Measurements from ENCODE around the gene DTX4.

The DTX4 gene

DNA sequence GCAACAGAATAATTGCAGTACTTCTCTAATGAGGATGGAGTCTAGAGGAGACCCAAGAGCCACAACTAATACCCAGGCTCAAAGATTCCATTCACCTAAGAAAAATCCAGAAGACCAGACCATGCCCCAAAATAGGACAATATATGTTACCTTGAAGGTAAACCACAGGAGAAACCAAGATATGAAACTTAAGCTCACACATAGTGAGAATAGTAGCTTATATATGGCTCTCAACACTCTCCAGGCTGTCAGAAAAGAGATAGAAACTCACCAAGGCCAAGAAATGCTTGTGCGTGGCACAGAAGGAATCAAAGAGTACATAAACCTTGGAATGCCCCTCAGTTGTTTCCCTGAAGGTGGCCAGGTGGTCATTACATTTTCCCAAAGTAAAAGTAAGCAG, 20.2 kb upstream of the DTX4 start:
- ATAC-seq (replicated peaks) (no peak), DNase-seq (no peak)
- H3K27me3 Mint-ChIP-seq, result no peaks in the 10 kb centered on the region
- no peak overlapping the region for H3K4me3 Mint-ChIP-seq
- H3K4me1 Mint-ChIP-seq (ENCODE audit: low read depth in 2 of 2), result peaks cover 6 to 16% of the 10 kb centered on the region in 2 donors
- no peaks in the 10 kb centered on the region for H3K9me3 Mint-ChIP-seq
- H3K36me3 Mint-ChIP-seq (ENCODE audit: insufficient read depth), result peaks cover 17% of the 10 kb centered on the region
- peak overlapping the region; percentile 3 to 60 for H3K27ac Mint-ChIP-seq

DNA sequence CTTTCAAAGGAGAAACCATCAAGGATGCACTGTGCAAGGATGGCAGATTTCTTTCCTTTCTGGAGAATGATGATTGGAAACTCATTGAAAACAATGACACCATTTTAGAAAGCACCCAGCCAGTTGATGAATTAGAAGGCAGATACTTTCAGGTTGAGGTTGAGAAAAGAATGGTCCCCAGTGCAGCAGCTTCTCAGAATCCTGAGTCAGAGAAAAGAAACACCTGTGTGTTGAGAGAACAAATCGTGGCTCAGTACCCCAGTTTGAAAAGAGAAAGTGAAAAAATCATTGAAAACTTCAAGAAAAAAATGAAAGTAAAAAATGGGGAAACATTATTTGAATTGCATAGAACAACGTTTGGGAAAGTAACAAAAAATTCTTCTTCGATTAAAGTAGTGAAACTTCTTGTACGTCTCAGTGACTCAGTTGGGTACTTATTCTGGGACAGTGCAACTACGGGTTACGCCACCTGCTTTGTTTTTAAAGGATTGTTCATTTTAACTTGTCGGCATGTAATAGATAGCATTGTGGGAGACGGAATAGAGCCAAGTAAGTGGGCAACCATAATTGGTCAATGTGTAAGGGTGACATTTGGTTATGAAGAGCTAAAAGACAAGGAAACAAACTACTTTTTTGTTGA, 19.5 kb upstream of the DTX4 start:
- peak overlapping the region; percentile 0 to 60 for H3K4me3 Mint-ChIP-seq
- H3K9me3 Mint-ChIP-seq, result no peaks in the 10 kb centered on the region
- DNase-seq (no peak), ATAC-seq (replicated peaks) (no peak)
- H3K27me3 Mint-ChIP-seq, result no peaks in the 10 kb centered on the region
- peaks cover 6 to 13% of the 10 kb centered on the region in 2 donors for H3K4me1 Mint-ChIP-seq (ENCODE audit: low read depth in 2 of 2)
- peaks cover 16% of the 10 kb centered on the region for H3K36me3 Mint-ChIP-seq (ENCODE audit: insufficient read depth)
- H3K27ac Mint-ChIP-seq, result peak overlapping the region; percentile 3 to 60

DNA sequence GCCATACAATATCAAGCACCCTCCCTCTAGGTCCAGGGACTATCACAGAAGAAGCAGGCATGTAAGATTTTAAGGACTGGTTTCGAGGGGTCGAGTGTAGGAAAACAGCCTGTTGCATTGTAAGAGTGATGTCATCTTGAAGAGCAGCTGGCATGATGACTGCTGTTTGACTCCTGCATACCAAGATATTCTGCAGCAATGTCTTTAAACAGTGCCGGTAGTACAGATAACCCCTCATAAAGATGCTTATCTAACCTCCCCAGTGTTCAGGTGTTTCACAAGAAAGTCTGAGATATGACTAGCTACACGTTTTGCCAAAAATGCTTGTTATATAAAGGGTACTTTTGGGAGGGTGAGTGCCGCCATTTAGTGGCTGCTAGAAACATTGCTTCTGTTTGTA, 17.3 kb upstream of the DTX4 start:
- Mint-ChIP-seq H3K36me3 (ENCODE audit: insufficient read depth) (peaks cover 6% of the 10 kb centered on the region), H3K4me3 (no peak overlapping the region), H3K27ac (no peak overlapping the region), H3K4me1 (ENCODE audit: low read depth in 2 of 2) (peaks cover 6 to 9% of the 10 kb centered on the region in 2 donors), H3K9me3 (no peaks in the 10 kb centered on the region), H3K27me3 (no peaks in the 10 kb centered on the region)
- ATAC-seq (replicated peaks) (no peak), DNase-seq (no peak)

DNA sequence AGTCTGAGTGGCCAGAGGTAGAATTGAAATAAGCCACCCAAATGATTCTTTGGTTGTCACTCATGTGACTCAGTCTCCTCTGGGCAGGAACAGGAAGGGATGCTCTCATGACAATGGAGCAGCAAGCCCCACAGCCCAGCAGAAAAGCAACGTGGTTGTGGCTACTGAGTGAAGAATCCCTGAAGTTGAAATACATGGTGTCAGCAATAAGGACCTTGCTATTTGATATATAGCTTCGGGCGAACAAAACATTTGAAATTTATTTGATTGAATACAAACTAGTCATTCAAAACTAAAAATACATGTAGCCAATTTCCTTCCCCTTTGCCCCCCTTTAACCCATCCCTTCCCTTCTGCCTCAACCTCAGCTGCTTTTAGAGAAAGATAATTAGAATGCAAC, 14.5 kb upstream of the DTX4 start:
- no peak overlapping the region for H3K4me3 Mint-ChIP-seq
- ATAC-seq (replicated peaks) (no peak), DNase-seq (no peak)
- peaks cover 10 to 20% of the 10 kb centered on the region in 2 donors for H3K27me3 Mint-ChIP-seq
- H3K27ac Mint-ChIP-seq, result peak overlapping the region in 1 of 2 donors; percentile 64
- H3K4me1 Mint-ChIP-seq (ENCODE audit: low read depth in 2 of 2), result peaks cover 3 to 9% of the 10 kb centered on the region in 2 donors
- no peaks in the 10 kb centered on the region for H3K36me3 Mint-ChIP-seq (ENCODE audit: insufficient read depth)
- no peaks in the 10 kb centered on the region for H3K9me3 Mint-ChIP-seq

DNA sequence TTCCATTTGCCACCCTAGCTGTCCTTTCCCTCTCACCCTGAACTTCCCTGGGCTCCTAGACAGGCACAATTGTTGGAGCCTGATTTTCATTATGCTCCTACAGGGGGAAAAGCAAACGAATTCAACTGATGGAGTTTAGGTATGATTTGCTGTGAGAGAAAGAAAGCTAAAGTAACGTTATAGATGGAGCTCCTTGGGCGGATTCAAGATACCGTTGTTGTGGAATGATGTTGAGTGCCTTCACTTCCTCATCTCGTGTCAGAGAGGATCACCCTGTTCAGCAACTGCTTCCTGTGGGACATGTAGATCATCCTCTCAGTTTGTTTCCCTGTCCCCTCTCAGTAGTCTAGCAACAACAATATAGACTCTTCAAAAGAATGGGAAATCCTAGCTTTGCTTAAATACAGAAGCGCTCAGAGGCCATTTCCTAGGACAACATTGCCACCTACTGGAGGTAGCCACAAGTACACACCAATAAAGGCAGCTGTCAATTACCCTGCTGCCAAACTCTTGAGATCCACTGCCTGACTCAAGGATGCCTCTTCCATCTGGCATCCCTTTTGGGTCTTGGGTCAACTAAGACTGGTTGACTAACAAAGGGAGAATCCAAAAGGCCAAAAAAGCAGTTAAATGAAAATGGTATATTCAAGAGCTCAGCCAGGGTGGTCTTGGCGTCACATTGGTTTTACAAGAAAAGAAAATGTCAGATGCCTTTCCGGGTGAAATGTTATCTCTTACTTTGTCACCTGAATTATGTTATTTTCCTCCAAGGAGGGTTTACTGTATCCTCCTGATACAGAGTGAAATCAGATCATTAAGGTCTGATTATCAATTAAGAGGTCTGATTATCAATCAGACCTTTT, 13.5 kb upstream of the DTX4 start:
- Mint-ChIP-seq H3K9me3 (no peaks in the 10 kb centered on the region), H3K36me3 (ENCODE audit: insufficient read depth) (no peaks in the 10 kb centered on the region), H3K27me3 (peaks cover 12 to 30% of the 10 kb centered on the region in 2 donors), H3K4me1 (ENCODE audit: low read depth in 2 of 2) (peaks cover 0 to 9% of the 10 kb centered on the region in 2 donors), H3K27ac (no peak overlapping the region), H3K4me3 (no peak overlapping the region)
- peak; percentile 58 to 64 (median 62) for DNase-seq
- ATAC-seq (replicated peaks), result peak; percentile 97

DNA sequence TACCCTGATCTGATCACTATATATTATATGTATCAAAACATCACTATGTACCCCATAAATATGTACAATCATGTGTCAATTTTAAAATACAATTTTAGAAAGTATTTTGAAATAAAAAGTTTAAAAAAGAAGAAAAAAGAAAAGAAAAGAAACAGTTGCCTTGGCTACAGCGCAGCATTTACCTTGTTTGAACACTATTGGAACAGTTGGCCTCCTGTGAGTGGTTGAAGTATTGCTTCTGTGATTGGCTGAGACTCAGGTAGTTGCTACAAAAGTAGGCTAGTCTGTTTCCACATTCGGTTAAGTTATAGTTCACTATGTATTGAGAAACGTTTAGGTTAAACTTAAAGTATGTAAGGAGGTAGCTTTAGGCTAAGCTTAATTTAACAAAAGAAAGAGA, 7.9 kb upstream of the DTX4 start:
- H3K36me3 Mint-ChIP-seq (ENCODE audit: insufficient read depth), result no peaks in the 10 kb centered on the region
- no peaks in the 10 kb centered on the region for H3K9me3 Mint-ChIP-seq
- DNase-seq (no peak), ATAC-seq (replicated peaks) (no peak)
- H3K4me3 Mint-ChIP-seq, result no peak overlapping the region
- H3K27ac Mint-ChIP-seq, result no peak overlapping the region
- H3K27me3 Mint-ChIP-seq, result peaks cover 29 to 59% of the 10 kb centered on the region in 2 donors
- H3K4me1 Mint-ChIP-seq (ENCODE audit: low read depth in 2 of 2), result no peaks in the 10 kb centered on the region

DNA sequence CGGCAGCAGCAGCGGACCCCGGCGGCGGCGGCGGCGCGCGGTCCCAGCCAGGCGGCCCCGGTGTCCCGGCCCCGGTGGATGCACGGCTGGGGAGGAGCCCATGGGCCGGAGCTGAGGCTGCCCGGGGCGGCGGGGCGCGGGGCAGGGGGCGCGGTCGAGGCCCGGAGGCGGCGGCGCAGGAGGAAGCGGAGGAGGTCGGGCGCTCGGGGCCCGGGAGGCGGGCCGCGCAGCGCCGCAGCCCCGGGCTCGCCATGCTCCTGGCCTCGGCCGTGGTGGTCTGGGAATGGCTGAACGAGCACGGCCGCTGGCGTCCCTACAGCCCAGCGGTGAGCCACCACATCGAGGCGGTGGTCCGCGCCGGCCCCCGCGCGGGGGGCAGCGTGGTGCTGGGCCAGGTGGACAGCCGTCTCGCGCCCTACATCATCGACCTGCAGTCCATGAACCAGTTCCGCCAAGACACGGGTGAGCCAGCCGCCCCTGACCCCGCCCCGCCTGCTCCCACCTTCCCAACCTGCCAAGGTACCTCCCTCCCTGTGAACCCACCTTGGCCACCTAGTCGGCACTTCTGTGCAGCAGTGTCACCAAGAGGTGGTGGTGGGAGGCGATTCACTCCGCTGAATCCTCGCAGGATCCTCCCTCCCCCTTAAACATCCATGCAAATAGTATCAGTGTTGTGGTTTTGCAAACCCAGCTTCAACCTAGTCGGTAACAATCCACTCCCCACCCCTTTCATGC, 580 bp downstream of the DTX4 start:
- no peak for DNase-seq
- Mint-ChIP-seq H3K36me3 (ENCODE audit: insufficient read depth) (peaks cover 4% of the 10 kb centered on the region), H3K27me3 (peaks cover 6 to 7% of the 10 kb centered on the region in 2 donors), H3K4me3 (peak overlapping the region; percentile 88 to 89), H3K4me1 (ENCODE audit: low read depth in 2 of 2) (peaks cover 8 to 11% of the 10 kb centered on the region in 2 donors), H3K27ac (peak overlapping the region in 1 of 2 donors; percentile 62), H3K9me3 (no peaks in the 10 kb centered on the region)
- ATAC-seq (replicated peaks), result peak; percentile 19

DNA sequence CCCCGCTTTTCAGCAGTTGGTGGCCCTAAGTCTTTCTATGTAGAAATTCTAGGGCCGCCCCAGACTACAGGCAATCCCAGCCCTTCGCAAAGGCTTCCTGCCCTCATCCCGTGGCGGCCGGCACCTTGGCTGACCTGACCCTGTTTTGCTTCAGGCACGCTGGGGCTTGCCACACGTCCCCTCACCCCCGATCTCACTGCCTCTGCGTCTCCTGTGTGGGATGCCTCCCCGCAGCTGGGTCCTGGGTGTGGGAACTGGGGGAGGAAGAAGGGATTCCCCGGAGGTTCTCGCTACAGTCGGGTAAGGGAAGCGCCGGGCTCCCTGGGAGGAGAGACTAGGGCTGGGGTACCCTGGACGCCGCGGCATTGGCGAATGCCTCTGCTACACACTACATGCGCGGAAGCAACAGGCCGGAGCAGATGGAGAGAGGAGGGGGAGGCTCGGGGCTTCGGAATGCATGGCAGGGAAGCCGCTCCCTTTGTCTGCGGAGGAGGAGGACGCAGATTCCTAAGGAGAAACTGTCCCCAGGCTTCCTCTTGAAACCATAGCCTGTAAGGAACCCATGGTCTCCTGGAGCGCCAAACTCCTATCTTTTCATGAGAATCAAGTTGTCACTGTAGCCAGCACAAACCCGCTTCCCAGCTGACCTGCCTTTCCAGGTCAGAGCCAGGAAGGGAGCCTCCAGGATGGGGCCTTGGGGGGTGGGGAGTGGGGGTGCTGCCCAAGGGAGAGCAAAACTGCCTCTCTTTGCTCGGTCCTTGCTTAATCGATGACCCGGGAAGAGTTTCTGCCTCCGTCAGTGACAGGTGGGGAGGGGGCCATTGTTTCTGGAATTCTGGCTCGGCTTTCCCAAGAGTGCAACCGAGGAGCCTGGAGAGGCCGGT, 1.4 kb downstream of the DTX4 start:
- H3K27me3 Mint-ChIP-seq, result peaks cover 6 to 7% of the 10 kb centered on the region in 2 donors
- peaks cover 8 to 11% of the 10 kb centered on the region in 2 donors for H3K4me1 Mint-ChIP-seq (ENCODE audit: low read depth in 2 of 2)
- DNase-seq (peak in 1 of 3 experiments; percentile 9), ATAC-seq (replicated peaks) (no peak)
- peak overlapping the region; percentile 88 to 89 for H3K4me3 Mint-ChIP-seq
- peak overlapping the region in 1 of 2 donors; percentile 62 for H3K27ac Mint-ChIP-seq
- peaks cover 4% of the 10 kb centered on the region for H3K36me3 Mint-ChIP-seq (ENCODE audit: insufficient read depth)
- no peaks in the 10 kb centered on the region for H3K9me3 Mint-ChIP-seq

DNA sequence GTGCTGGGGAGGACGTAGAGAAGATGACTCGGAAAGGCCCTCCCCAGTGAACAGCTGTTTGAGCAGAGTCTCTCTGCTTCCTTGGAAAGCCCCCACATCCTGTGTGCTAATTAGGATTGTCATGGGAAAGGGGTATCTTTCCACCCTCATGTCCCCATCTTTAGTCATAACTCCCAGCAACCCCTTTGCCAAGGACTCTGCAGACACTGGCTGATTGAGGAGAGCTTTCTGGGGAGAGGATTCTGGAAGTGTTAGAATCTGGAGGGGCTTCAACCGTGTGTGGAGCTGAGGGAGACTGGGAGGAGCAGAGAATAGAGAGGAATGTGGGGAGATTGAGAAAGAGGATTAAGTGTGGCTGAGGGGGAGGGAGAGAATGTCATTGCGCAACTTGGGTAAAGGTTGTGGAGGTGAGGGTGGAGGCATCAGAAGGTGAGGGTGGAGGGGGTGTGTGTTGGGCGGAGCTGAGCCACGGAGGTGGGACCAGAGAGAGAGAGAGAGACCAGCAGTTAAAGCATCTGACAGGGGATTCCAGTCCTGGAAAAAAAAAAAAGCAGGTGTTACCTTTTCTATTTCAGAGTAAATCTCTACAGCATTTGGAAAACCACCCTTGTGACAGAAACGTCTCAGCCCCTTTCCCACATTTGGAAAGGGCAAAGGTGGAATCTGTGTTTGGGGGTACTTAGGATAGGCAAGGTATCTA, 2.2 kb downstream of the DTX4 start:
- no peaks in the 10 kb centered on the region for H3K9me3 Mint-ChIP-seq
- peaks cover 6 to 7% of the 10 kb centered on the region in 2 donors for H3K27me3 Mint-ChIP-seq
- H3K36me3 Mint-ChIP-seq (ENCODE audit: insufficient read depth), result peaks cover 4% of the 10 kb centered on the region
- no peak overlapping the region for H3K27ac Mint-ChIP-seq
- ATAC-seq (replicated peaks), result no peak
- H3K4me3 Mint-ChIP-seq, result no peak overlapping the region
- peaks cover 8 to 11% of the 10 kb centered on the region in 2 donors for H3K4me1 Mint-ChIP-seq (ENCODE audit: low read depth in 2 of 2)
- no peak for DNase-seq

DNA sequence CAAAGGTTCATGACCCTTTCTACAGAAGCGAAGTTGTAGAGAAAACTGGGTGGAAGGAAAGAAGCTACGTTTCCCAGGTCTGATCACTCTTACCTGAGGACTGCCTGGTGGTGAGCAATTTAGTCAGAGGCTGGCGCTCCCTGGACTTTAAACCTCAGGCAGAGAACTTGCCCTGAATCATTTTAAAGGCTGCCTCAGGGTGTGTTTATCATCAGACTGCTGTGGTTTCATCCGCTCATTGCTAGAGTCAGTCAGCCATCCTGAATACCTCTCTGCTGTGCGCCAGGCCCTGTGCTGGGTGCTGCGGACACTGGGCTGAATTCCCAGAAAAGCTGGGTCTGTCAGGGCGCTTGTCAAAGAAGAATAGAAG, 2.7 kb downstream of the DTX4 start:
- Mint-ChIP-seq H3K27ac (no peak overlapping the region), H3K4me1 (ENCODE audit: low read depth in 2 of 2) (peaks cover 8 to 11% of the 10 kb centered on the region in 2 donors), H3K36me3 (ENCODE audit: insufficient read depth) (peaks cover 4% of the 10 kb centered on the region), H3K27me3 (peaks cover 6 to 7% of the 10 kb centered on the region in 2 donors), H3K9me3 (no peaks in the 10 kb centered on the region), H3K4me3 (no peak overlapping the region)
- no peak for DNase-seq
- no peak for ATAC-seq (replicated peaks)

DNA sequence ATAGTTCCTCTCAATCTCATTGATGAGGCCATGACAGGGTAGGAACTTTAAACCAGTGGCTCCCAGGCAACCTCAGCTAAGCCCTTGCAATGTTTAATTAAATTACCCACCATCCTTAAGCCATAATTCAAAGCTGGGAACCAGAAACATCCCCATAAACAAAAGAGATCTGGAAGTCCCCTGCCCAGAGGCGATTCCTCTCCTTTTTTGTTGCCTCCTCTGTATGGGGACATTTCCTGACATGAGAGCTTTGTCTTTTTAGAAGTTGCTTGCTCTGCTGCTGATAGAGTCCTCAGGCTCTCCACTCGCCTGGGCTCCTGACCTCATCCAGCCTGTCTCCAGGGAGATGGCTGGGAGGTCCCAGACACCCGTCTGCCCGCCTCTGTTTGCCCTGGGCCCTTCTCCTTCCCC, 3.2 kb downstream of the DTX4 start:
- DNase-seq, result no peak
- H3K4me3 Mint-ChIP-seq, result no peak overlapping the region
- no peaks in the 10 kb centered on the region for H3K9me3 Mint-ChIP-seq
- peaks cover 8 to 11% of the 10 kb centered on the region in 2 donors for H3K4me1 Mint-ChIP-seq (ENCODE audit: low read depth in 2 of 2)
- no peak for ATAC-seq (replicated peaks)
- no peak overlapping the region for H3K27ac Mint-ChIP-seq
- peaks cover 4% of the 10 kb centered on the region for H3K36me3 Mint-ChIP-seq (ENCODE audit: insufficient read depth)
- H3K27me3 Mint-ChIP-seq, result peaks cover 6 to 7% of the 10 kb centered on the region in 2 donors

DNA sequence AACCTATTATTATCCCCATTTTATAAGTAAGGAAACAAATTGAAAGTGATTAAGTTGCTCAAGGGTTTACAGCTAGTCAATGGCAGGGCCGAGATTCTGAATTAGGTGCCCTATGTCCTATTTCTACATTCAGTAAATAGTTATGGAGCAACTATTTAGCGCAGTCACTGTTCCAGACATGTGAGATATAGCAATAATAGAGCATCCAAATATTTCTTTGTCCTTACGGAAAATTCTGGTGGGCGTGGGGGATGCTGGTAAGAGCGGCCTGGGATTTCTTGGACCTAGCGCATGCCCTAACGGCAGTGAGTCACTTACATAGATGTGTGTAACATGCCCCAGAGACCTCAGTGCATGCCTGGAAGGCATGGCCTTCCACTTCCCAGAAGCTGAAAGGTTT, 4.4 kb downstream of the DTX4 start:
- ATAC-seq (replicated peaks) (no peak), DNase-seq (no peak)
- Mint-ChIP-seq H3K9me3 (no peaks in the 10 kb centered on the region), H3K4me1 (ENCODE audit: low read depth in 2 of 2) (peaks cover 8 to 11% of the 10 kb centered on the region in 2 donors), H3K27me3 (peaks cover 6 to 7% of the 10 kb centered on the region in 2 donors), H3K27ac (no peak overlapping the region), H3K4me3 (no peak overlapping the region), H3K36me3 (ENCODE audit: insufficient read depth) (peaks cover 4% of the 10 kb centered on the region)

All from effector memory CD8-positive, alpha-beta T cell (primary cell).